ENCODE results near the gene ANKS4B.
"Not testable (repeated sequence)": the region's sequence is repeated elsewhere in the genome, so short reads cannot be mapped to it uniquely, and the experiment has no call there.

ANKS4B gene, protein sequence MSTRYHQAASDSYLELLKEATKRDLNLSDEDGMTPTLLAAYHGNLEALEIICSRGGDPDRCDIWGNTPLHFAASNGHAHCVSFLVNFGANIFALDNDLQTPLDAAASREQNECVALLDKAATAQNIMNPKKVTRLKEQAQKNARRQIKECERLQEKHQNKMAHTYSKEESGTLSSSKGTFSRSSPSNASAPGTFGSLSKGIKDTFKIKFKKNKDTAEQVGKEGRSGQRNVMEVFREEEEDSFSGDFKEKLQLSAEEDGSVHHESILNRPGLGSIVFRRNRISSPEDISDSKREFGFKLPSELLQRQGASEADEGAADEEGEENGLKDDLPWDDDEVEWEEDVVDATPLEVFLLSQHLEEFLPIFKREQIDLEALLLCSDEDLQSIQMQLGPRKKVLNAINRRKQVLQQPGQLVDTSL

DNA sequence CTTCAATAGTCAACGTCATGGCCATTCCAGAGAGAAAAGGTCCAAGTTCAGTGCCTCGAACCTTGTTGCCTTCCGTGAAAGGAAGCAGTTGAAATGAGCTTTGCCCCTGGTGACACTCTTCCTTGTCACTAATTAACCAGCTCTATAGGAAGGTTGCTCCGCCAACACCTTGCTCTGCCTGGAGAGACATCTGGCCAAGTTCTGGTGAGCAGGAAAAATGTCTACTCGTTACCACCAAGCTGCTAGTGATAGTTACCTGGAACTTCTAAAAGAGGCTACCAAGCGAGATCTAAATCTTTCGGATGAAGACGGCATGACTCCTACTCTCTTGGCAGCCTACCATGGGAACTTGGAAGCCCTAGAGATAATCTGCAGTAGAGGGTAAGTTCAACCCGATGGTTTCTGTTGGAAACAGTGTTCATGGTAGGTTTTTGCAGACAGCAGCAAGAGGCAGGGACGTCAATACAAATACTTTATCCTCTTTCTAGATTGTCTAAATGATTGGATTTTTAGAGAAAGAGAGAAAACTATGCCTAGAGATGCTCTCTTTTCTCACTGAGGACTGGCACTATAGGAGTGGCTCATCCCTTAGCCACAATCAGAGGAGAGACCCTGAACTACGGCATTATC, at the start of gene ANKS4B:
ANKS4B (plus strand) TSS at position 179 of the 630 bp plus-strand sequence; CDS start at position 218, 39 bp downstream.
- DNase-seq = no peak

DNA sequence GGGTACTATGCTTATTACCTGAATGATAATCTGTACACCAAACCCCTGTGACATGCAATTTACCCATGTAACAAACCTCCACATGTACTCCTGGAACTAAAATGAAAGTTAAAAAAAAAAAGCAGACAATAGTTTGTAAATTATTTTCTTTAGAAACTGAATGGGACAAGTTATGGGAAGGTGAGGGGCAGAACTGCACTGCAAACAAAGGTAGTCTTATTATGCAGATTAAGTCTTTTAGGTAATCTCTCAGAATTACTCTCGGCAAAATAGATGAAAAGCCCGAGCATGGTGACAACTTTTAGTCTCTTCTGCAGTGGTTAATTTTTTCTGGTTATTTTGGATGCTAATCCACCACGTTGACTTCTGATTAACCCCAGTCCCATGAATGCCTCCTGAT, 49.5 kb upstream of the ANKS4B start:
- DNase-seq = no peak

DNA sequence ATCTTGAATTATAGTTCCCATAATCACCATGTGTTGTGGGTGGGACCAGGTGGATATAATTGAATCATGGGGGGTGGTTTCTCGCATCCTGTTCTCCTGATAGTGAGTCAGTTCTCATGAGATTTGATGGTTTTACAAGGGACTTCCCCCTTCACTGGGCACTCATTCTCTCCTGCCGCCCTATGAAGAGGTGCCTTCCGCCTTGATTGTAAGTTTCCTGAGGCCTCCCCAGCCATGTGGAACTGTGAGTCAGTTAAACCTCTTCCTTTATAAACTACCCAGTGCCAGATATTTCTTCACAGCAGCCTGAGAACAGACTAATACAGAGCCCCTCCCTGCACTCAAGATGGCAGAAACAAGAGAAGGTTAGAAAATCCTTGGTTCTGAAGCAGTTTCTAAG, 48.7 kb upstream of the ANKS4B start:
- DNase-seq = no peak

DNA sequence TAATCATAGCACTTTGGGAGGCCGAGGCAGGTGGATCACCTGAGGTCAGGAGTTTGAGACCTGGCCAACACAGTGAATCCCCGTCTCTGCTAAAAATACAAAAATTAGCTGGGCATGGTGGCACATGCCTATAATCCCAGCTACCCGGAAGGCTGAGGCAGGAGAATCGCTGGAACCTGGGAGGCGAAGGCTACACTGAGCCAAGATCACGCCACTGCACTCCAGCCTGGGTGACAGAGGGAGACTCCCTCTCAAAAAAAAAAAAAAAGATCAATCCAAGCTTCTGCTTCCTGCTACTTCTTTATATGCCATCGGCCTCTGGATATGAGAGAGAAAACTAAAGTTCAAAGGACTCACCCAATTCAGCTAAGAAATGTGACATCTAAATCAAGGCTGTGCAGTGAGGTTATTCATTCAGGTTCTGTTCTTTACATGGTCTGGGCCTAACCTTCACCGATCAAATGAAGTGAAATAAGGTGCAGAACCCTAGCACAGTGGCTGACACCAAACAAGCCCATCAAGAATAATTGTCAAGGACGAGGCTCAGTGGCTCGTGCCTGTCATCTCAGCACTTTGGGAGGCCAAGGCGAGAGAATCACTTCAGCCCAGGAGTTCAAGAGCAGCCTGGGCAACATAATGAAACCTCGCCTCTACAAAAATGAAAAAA, 47.7 kb upstream of the ANKS4B start:
- DNase-seq = no peak

DNA sequence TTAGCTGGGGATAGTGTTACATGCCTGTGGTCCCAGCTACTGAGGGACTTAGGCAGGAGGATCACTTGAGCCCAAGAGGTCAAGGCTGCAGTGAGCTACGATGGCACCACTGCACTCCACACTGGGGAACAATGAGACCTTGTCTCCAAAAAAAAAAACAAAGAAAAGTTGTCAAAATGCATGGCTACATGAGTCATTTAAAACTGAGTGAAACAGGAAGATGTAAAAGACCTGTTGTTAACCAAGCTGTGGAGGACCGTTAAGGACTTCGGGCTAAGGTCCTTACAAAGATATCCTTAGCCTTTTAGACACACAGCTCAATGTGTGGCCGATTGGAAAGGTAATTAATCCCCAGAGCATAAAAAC, 47.2 kb upstream of the ANKS4B start:
- DNase-seq = no peak

DNA sequence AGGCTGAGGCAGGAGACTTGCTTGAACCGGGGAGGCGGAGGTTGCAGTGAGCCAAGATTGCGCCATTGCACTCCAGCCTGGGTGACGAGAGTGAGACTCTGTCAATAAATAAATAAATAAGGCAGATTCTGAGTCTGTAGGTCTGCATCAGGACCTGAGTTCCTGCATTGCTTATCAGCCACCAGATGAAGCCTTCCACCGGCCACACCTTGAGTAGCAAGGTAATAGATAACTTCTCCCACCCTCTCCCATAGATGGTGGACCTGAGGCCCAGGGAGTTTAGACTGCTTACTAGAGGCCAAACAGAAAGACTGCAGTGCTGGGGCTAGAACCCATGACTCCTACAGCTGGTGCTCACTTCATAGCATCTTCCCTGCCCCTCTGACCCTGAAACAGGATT, 44.2 kb upstream of the ANKS4B start:
- no peak for DNase-seq

DNA sequence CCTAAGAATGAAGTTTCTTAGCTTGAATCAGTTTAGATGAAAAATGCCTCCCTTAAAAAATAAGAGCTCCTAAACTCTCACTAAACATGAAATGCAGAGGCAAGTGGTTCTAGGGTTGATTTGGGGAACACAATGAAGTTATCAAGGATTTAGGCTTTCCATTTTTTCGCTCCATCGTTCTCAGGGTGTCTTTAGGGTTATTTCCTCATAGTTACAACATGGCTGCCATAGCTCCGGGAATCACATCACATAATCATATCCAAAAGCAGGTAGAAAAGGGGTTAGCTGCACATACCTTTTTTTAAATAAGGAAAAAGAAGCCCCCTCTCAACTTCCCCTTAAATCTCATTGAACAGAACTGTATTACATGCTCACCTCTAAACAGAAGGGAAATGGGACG, 43.5 kb upstream of the ANKS4B start:
- no peak for DNase-seq

DNA sequence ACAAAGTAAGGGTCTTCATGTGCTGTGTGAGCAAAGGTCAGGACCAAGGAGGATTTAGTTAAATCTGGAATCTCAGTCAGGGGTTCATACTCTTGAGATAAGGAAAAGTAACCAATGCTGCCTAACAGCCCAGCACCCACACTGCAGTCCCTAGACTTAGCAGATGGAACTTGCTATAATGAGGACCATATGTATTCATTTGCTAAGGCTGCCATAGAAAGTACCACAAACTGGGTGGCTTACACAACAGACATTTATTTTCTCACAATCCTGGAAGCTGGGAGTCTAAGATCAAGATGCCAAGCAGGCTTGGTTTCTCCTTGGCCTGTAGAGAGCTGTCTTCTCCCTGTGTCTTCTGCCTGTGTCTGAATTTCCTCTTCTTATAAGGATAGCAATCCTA, 42.9 kb upstream of the ANKS4B start:
- DNase-seq = no peak

DNA sequence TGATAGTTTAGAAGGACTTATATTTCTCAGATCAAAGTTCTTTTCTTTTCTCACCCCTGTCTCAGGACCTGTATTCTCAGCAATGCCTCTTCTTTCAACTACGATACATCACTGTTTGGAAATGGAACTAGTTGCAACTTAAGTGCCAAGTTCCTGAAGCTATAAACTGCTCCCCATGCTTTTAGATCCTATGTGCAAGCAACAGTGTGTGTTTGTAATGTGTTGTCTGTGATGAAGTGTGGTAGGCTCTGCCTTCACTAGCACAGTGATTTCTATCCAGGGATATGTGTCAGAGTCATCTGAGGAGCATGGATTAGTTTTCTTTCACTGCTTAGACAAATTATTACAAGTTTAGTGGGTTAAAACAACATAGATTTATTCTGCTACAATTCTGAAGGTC, 40.5 kb upstream of the ANKS4B start:
- DNase-seq = no peak

DNA sequence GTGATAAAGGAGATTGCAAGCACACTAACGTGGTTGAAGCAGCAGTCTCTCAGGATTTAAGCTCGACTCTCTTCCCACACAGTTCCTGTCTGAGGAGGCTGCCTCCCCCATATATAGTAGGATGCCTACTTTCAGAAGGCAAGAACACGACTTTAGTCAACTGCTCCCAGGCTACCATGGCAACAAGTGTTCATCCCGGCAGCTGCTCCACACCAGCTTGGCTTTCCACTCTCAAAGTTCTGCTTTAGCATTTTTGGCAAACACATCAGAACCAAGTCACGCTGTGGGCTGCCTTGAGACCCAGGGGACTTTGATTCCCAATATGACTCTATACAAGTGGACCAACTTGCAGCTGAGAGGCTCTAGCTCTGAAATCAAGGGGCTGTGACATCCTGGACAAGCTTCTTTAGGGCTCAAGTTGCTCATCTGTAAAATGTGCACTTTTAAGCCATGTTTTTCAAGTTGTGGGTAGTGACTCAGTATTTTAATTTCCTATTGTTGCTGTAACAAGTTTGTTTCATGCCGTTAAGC, 38.7 kb upstream of the ANKS4B start:
- DNase-seq = no peak

DNA sequence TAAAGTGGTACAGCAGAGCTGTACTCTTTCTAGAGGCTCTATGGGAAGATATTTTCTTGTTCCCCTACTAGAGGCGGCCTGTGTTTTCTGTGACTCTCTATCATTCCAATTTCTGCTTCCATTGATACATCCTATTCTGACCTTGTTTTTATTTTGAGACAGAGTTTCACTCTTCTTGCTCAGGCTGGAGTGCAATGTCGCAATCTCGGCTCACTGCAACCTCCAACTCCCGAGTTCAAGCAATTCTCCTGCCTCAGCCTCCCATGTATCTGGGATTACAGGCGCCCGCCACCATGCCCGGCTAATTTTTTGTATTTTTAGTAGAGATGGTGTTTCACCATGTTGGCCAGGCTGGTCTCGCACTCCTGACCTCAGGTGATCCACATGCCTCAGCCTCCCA, 38.2 kb upstream of the ANKS4B start:
- DNase-seq = not testable (repeated sequence)

DNA sequence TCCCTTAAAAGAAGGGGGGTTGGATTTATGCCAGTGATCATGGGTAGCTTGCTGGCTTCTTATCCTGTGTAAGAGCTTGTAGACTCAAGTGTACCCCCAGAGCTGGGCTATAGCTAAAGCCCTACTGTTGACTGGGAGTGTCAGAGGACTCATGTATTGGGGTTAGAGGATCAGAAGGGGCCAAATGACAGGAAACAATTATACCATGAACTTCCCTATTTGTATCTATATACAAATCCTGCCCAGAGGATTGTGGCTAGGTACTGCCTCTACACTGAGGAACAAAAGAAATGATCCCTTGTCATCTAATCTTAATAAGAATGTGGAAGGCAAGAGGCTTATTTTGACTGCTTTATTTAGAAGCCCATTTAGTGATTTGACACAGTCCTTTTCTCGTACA, 36.4 kb upstream of the ANKS4B start:
- no peak for DNase-seq

DNA sequence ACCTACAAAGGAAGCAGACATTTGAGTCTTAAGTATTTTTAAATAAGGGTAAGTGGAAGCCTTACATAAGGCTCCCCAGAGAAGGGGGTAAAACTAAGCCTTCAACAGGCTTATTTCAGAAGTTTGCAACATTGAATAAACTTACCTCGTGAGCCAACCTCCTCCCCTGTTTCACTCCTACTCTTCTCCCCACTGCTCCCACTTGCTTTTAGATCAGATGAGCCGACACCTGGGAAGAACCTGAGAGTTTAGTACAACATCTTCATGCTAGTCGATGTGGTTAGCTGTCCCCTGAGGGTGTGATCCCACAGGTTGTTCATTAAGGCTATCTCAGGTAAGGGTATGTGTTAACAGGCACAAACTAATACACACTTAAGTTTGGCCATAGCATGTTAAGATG, 35.9 kb upstream of the ANKS4B start:
- no peak for DNase-seq

DNA sequence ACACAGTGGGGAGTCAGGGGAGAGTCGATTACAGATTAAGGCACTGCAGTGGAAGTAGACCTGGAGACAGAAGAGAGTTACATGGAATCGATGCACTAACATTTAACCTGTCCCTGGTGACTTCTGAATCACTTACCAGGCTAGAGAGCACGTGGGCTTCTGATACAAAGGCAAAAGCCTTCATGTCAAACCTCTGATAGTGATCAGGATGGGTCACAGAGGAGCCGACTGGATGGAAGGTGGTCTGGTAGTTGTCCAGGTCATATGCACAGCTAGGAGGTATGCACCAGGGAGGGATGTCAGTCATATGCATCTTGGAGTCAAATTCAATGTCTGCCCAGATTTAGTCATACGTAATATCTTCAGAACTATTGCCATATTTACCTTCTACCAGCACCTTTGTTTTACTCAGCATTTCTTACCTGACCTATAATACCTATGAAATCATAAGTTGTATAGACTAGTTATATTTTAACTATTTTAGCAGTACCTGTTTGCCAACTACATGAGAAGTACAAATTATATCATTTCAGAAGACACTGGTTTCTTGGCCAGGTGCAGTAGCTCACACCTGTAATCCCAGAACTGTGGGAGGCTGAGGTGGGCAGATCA, 33.8 kb upstream of the ANKS4B start:
- DNase-seq = no peak

DNA sequence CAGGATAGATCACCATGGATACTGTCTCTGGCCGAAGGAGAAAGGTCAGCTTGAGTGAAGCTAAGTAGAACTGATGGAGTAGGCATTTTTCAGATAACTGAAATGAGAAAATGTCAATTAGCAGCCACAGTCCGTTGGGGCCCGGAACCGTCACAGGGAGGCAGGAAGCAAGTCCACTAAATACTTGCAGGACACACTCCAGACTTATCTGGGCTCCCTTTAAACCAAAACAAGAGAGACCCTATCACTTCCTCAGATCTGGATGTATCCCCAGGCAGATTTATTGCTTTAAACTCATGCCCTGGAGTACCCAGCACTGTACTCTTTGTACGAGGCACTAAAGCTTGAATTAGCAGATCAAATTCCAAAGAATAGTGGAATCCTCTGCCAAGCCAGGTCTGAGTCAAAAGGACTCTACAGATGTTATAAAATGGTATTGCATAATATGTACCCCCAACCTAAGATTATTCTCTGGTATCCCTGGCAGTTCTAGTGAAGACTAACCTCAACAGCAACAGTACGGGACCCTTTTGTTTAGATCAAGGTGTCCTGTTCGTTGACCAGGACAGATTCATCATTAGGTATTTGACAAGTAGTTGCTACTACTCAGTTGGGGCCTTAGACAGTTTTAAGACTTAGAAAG, 30.2 kb upstream of the ANKS4B start:
- no peak for DNase-seq

DNA sequence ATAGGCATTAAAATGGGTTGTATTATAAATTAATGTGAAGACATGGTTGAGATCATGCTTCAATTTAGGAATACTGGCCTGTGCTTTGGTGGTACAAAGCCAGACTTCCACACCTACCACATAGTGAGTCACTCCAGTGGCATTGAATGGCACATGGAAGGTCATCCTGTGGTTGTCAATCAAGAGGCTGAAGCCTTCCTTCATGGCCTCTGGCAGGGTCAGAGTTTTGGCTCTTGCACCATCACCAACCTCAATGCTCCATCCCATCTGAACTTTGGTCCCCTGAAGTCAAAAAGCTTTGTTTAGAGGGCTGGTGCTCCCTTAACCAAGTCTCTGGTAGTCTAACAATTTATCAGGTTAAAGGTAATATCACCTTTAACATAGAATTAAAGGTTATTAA, 28.2 kb upstream of the ANKS4B start:
- no peak for DNase-seq

DNA sequence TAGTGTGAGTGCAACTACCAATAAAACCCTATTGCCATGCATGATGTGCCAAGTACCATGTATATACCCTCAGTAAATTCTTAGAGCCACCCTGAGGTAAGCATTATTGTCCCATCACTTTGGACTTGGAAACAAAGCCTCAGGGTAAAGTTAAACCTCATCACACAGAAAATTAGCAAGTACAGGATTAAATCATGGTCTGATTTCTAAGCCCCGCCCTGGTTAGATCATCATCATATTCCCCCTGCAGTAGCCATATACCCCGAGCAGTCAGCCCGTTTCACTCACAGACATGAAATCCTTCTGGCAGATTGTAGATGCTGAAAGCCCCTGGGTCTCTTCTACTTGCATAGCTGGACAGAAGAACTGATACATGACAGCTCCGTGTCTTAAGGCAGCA, 26.9 kb upstream of the ANKS4B start:
- DNase-seq = no peak

DNA sequence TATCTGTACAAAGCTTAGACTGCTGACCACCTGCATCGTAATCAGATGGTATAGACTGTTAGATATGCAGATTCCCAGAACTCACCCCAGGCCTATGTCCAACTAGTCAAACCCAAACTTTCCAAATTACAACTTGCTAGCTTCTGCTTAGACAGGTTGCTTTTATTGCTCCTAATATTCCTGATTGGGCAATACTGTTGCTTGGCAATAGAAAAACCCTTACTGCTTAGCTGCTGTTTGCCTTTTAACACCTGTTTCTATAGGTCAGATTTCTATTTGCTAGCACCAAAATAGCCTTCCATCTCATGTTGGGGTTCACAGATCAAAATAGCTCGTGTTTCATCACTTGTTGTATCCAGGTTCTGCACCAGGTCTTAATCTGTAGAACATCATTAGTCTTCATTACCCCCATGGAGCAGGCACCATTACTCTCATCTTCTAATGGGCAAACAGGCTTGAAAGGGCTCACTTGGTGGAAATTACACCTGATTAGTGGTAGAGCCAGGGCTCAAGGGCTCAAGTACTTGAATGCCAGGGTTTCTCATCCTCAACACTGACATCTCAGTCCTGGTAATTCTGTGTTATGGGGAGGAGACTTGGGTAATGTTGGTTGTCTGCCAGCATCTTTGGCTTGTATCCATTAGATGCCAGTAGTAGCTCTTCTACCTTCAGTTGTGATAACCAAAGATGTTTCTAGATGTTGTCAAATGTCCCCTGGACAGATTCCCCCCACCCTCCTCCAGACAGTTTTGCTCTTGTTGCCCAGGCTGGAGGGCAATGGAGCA, 24.9 kb upstream of the ANKS4B start:
- DNase-seq = no peak

DNA sequence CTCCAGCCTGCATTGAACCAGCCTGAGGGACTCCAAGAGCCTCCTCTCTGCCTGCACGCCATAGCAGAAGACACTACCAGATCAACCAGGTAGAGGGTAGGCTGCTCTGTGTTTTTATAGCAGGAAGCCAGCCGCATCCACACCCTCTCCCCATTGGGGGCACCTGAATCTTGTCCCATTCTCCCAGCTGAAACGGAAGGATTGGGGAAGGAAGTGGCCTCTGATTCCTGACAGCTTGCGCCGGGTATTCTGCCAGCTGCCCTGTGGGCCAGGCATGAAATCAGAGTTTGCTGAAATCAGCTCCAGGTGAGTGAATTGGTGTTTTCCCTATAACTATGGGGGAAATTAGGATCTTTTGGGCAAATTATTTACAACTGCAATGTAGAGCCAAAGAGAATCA, 22.0 kb upstream of the ANKS4B start, which contains the start of gene ZP2:
ZP2 (minus strand) TSS at position 89 of the 400 bp plus-strand sequence; CDS start at position 62, 27 bp downstream.
- DNase-seq = no peak

DNA sequence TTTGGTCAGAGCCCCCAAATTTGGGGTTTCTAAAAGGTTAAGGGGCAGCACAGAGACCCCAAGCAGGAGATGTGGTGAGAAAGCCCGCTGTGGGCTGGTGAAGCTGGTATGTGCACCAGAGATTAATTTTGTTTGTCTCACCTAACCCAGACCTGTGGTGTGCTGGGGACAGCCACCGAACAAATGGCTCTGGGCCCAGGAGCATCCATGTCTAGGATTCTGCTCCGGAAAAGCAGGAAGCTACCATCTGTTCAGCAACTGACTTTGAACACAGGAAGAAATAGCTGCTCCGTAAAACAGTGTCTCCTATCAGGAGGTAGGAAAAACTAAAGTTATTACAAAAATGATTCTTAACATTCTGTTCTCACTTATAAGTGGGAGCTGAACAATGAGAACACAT, 19.4 kb upstream of the ANKS4B start:
- no peak for DNase-seq

DNA sequence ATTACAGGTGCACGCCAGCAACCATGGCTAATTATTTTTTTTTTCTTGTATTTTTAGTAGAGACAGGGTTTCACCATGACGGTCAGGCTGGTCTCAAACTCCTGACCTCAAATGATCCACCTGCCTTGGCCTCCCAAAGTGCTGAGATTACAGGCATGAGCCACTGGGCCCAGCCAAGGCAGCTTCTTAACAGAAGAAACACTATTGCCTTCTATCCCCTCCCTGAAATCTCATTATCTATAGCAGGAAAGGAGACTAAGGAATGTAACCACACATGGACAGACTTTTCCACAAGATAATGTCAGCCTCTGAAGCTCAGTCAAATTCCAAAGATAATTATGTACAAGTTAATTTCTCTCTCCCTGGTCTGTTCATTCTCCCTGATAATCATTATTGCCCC, 16.4 kb upstream of the ANKS4B start:
- no peak for DNase-seq

DNA sequence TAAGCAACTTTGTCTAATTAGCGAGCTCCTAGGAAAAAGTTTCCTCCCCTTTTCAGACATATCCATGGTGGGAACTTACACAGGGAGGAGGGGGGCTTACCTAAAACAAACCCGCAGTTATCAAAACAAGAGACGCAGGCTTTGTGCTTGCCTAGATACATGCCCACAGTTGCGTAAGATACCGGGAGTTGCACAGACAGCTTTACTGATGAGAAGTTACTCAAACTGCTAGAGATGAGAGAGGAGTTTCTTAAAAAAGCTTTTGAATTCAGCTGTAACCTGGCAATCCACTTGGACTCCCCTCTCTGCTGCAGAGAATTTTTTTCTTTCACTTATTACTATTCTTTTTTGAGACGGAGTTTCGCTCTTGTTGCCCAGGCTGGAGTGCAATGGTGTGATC, 15.3 kb upstream of the ANKS4B start:
- DNase-seq = no peak
